Glomerular visceral epithelial cell (primary cell): ENCODE results near the gene TDO2.
"Not testable (repeated sequence)": the region's sequence is repeated elsewhere in the genome, so short reads cannot be mapped to it uniquely, and the experiment has no call there.

Source experiments
- DNase-seq: peaks from one replicate; pipeline ENCODE4 v3.0.0-alpha.2; 2016; ENCODE audit errors: extremely low spot score

TDO2 gene

DNA sequence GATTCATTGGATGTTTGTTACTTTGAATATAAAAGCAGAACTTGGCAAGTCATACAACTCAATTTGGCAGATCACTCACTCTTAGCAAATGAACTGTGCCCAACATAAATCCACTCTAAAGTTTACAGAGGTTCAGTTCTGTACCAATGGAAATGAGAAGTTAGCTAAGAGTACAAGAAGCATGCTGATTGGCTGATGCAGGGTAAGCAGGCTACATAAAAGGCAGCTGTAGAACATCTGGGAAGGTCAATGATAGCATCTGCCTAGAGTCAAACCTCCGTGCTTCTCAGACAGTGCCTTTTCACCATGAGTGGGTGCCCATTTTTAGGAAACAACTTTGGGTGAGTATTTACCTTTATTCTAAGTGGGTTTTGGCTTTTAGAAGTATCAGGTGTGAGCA lies at the start of gene TDO2:
Gene TDO2 (plus strand): TSS at position 244 of the 400 bp plus-strand sequence. CDS start 63 bp downstream, at position 307.
- DNase-seq: no peak

DNA sequence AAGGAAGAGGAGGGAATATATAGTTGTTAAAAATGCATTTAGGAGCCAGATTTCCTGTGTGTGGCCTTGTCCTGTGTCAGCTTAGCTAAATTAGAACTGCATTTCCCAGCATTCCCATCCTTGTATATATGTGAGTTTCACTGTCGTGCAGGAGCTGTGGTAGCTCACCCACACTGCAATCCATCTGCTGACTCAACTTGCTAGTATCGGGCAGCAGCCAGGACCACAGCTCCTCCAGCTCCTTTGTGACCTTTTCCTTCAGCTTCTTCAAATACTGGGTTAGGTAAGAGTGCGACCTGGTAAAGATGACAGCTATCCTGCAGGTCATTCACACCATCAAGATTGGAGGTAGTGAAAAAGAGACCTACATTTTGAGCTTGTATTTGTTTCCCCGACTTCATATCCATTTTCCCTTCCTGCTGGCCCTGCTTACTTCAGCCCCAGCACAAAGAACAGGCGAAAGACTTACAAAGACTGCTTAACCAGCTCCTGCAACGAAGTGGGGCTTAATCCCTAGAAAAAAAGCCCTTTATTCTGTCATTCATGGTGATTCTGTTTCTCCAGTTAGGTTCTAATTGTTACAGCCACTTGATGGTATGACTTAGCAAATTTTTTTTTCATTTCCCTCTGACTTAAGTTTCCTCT lies 48.8 kb upstream of the TDO2 start:
- no peak for DNase-seq

DNA sequence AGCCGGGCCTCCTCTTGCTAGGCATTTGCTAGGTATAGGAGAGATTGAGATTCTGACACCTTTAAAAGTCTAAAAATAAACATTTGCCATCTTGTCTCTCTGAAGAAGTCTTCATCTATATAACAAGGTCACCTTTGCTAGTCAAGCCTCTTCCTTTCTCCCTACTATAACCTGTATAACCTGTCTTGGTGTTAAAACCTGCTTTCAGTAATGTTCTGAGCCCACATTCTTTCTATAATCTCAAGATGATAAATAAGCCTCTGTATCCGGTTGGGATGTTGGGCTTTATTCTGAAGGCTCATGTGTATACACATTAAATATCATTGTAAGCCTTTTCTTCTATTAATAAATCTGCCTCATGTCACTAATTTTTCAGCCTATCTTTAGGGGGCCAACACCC lies 47.6 kb upstream of the TDO2 start:
- no peak for DNase-seq

DNA sequence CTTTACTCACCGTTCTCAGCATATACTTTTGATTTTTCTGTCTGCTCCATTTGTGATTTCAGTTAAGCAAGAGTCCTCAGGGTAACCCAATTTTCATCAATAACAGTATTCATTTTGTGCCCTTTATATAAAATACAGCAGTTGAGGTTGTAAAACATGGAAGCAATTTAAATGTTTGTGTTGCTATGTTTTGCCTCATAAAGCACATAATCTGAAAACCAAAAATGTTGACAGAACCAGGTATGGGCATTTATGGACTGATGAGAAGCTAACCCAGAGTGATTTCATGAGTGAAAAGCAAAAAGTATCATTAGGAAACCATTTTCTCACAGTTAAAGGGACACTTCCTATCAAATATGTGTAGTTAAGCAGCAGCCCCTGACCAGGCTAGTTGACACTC lies 37.3 kb upstream of the TDO2 start, which contains the start of gene ASIC5:
Gene ASIC5 (minus strand): TSS at position 101 of the 400 bp plus-strand sequence. CDS start 51 bp downstream, at position 50.
- no peak for DNase-seq

DNA sequence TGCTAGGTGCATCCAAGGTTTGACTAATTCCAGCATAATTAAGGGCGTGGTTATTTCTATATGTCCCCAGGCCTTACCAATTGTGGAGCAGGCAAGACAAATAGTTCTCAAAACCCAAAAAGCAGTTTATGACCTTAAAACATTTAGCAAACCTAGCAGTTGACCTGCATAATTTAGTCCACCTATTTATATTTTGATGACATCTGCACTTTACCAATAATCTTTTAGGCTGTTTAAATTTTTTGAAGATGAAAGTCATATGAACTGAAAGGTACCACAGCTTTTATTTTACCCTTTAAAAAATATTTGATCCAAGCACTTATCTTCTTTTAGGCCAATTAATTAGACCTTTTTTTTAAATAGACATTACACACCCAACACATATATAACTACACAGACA lies 27.6 kb upstream of the TDO2 start:
- no peak for DNase-seq

DNA sequence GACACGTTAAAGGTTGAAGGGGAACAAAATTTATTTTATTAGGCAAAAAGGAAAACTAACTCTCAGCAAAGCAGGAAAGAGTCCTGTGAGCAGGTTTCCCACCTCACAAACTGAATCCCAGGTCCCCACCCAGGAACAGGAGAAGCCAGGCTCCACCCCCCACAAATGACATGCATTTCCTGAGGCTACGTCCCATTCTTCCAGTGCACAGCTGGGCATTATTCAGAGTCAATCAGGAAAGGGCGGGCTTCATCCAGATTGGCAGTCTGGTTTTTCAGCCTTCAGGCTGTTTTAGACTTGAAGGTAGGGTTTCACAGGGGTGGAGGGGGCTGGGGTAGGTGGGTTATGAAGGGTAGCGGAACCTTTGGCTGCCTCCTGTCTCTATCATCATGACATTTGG lies 25.5 kb upstream of the TDO2 start:
- DNase-seq: no peak

GRCh38 chr4:155878611-155879010 lies 24.9 kb upstream of the TDO2 start:
- DNase-seq: no peak

- DNase-seq: no peak
Measured at GRCh38 chr4:155879767-155880166, 23.7 kb upstream of the TDO2 start.

DNA sequence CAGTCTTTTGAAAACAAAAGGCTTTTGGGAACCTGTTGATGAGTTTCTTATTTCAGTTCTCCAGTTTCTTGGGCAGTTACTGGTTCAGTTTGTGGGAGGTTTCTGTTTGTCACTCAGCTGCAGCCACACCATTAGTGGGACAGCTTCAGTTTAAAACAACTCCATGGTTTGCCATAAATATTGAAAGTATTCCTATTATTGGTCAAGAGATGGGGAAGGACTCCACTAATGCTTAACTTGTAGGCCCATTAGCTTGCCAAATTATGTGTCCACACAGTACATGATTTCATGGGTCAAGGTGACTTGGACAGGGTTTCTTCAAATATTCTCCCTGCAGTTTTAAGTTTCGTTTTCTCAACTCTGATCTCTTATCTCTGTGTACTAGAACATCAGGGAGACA lies 21.9 kb upstream of the TDO2 start:
- no peak for DNase-seq

DNA sequence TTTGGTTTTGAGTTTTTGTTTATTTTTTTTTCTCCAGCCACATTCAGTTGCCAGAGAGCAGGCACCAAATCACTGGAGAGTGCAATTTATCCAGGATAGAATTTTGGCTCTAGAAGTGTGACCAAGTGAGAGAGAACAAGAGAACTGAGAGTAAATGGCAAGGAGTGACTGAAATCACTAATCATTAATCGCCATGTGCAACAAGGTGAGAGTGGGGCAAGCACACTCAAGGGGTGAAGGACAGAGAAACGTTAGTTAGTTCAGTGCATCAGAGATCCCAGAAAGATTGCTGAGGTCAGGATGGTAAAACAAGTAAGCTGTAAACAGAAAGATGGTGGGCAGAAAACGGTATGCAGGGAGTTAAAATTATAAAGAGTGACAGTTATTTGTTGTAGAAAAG lies 19.6 kb upstream of the TDO2 start:
- no peak for DNase-seq

GRCh38 chr4:155885666-155886065 lies 17.8 kb upstream of the TDO2 start:
- no peak for DNase-seq

GRCh38 chr4:155887045-155887444 lies 16.5 kb upstream of the TDO2 start:
- DNase-seq: no peak

GRCh38 chr4:155887847-155888570 lies 15.5 kb upstream of the TDO2 start:
- DNase-seq: no peak

- DNase-seq: peak; percentile 80
Measured at GRCh38 chr4:155889031-155889793, 14.3 kb upstream of the TDO2 start.

DNA sequence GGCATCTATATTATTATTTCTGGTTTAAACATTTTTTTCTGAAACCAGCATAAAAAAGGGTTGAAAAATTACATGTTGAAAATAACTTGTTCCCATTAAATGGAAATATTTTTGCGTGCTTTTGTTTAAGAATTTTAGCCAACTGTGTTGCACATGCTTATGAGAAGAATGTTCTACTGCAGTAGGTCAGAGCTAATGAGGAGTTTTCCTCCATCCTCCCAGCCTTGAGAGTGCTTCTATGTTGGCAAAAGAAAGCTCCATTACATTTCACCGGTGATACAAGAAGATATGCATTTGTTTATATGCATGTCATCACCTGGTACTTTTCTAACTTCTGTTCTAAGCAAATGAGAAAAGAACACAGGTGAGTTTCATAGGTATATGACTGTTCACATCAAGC lies 13.6 kb upstream of the TDO2 start:
- no peak for DNase-seq

DNA sequence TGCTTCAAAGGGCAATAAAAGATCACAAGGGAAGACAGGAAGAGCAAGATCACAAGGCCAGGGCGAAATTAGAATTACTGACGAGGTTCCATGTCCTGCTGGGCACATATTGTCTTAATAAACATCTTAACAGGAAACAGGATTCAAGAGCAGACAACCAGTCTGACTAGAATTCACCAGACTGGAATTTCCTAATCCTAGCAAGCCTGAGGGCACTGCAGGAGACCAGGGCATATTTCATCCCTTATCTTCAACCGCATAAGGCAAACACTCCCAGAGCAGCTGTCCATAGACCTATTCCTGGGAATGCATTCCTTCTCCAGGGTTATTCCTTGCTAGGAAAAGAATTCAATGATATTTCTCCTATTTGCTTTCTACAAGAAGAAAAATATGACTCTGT lies 12.4 kb upstream of the TDO2 start:
- DNase-seq: no peak

DNA sequence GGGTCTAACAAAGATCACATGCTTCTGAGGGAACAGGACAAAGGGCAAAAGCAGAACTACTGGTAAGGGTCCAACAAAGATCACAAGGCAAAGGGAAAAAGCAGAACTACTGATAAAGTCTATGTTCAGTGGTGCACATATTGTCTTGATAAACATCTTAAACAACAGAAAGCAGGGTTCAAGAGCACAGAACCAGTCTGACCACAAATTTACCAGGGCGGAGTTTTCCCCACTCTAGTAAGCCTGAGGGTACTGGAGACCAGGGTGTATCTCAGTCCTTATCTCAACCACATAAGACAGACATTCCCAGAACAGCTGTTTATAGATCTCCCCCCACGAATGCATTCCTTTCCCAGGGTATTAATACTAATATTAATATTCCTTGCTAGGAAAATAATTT lies 5.1 kb upstream of the TDO2 start:
- not testable (repeated sequence) for DNase-seq

DNA sequence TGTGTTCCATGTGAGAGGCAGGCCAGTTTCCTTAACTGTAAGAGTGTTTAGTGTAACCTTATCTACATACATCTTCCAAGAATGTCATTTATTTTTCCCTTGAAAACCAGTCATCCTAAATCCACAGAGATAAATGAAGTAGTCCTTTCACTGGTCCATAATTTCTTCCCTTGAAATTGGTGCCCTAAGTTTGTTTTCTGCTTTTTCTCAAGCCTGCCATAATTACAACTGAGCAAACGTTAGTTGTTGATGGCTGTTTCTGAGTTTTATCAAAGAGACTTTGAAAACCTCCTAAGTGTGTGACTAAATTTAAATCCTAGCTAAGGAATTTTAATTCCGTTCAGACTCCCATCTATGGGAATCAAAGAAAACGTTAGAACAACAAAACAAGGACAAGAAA lies 3.6 kb upstream of the TDO2 start:
- DNase-seq: no peak

DNA sequence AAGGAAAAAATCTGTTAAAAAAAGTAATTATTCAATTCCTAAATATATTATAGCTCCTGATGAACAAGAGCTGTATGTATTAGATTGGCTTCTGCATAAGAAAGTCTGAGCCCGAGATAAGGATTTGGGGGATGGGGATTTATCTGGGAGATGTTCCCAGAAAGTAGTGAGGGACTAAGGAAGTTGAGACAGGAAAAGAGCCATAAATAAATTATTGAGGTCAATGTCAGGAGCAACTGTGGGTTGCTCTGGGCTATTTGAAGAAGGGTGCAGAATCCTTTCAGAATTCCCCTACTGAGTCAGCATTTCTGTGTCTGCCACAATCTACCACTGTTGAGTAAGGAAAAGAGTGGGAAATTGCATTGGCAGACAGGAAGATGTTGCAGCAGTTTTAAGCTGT lies 3.1 kb upstream of the TDO2 start:
- DNase-seq: peak; percentile 36

GRCh38 chr4:155901013-155901412 lies 2.5 kb upstream of the TDO2 start:
- DNase-seq: no peak

GRCh38 chr4:155904331-155904730 lies 835 bp downstream of the TDO2 start:
- DNase-seq: no peak

GRCh38 chr4:155906554-155907247 lies 3.2 kb downstream of the TDO2 start:
- DNase-seq: peak; percentile 84
